ENCODE measurements around the gene TRIOBP.
"Not testable (repeated sequence)": the region's sequence is repeated elsewhere in the genome, so short reads cannot be mapped to it uniquely, and the experiment has no call there.

Gene TRIOBP

GRCh38 chr22:37781434-37782059 lies 84.7 kb downstream of the TRIOBP start:
- DNase-seq = no peak

- DNase-seq = no peak
Measured at GRCh38 chr22:37782340-37783168, 85.7 kb downstream of the TRIOBP start.

GRCh38 chr22:37784829-37785495 lies 88.1 kb downstream of the TRIOBP start:
- no peak for DNase-seq

- DNase-seq = no peak
Measured at GRCh38 chr22:37790234-37790633, 93.4 kb downstream of the TRIOBP start.

GRCh38 chr22:37792494-37792893 lies 95.6 kb downstream of the TRIOBP start:
- no peak for DNase-seq

- no peak for DNase-seq
Measured at GRCh38 chr22:37794376-37794775, 97.5 kb downstream of the TRIOBP start.

GRCh38 chr22:37796079-37796478 lies 99.2 kb downstream of the TRIOBP start:
- DNase-seq = no peak

GRCh38 chr22:37797259-37797658 lies 100.4 kb downstream of the TRIOBP start:
- not testable (repeated sequence) for DNase-seq

GRCh38 chr22:37797874-37798500 lies 101.1 kb downstream of the TRIOBP start:
- no peak for DNase-seq

GRCh38 chr22:37799979-37800378 lies 103.1 kb downstream of the TRIOBP start:
- DNase-seq = not testable (repeated sequence)

- no peak for DNase-seq
Measured at GRCh38 chr22:37801946-37802309, 105.1 kb downstream of the TRIOBP start.

- DNase-seq = no peak
Measured at GRCh38 chr22:37802310-37803194, 105.7 kb downstream of the TRIOBP start.

- no peak for DNase-seq
Measured at GRCh38 chr22:37803195-37803638, 106.4 kb downstream of the TRIOBP start.

GRCh38 chr22:37803639-37804351 lies 106.9 kb downstream of the TRIOBP start:
- DNase-seq = no peak

GRCh38 chr22:37804352-37804880 lies 107.6 kb downstream of the TRIOBP start:
- DNase-seq = no peak

- DNase-seq = no peak
Measured at GRCh38 chr22:37804881-37805809, 108.3 kb downstream of the TRIOBP start.

GRCh38 chr22:37805810-37806277 lies 109.0 kb downstream of the TRIOBP start:
- DNase-seq = no peak

- no peak for DNase-seq
Measured at GRCh38 chr22:37806409-37807333, 109.8 kb downstream of the TRIOBP start.
